KOPT-K1 (cell line): Measurements from ENCODE around the gene GRIK1.

ENCODE experiments used
- H3K27ac ChIP-seq: fragments of 200-600 bp; sonication (generic); 2 replicates; pipeline ENCODE4 v1.5.1; 2016; ENCODE audit warnings: antibody characterized with exemption, mild to moderate bottlenecking, low read depth, low read length; ENCODE audit not compliant: poor library complexity, severe bottlenecking
- H3K36me3 ChIP-seq: fragments of 200-600 bp; sonication (generic); 2 replicates; pipeline ENCODE4 v1.5.1; 2017; ENCODE audit warnings: antibody characterized with exemption, mild to moderate bottlenecking, low read length, moderate library complexity; ENCODE audit not compliant: insufficient read depth
- H3K9me3 ChIP-seq: fragments of 200-600 bp; sonication (generic); 2 replicates; pipeline ENCODE4 v1.5.1; 2017; ENCODE audit warnings: antibody characterized with exemption, low read length, mild to moderate bottlenecking; ENCODE audit not compliant: insufficient read depth, poor library complexity, severe bottlenecking

Gene GRIK1

DNA sequence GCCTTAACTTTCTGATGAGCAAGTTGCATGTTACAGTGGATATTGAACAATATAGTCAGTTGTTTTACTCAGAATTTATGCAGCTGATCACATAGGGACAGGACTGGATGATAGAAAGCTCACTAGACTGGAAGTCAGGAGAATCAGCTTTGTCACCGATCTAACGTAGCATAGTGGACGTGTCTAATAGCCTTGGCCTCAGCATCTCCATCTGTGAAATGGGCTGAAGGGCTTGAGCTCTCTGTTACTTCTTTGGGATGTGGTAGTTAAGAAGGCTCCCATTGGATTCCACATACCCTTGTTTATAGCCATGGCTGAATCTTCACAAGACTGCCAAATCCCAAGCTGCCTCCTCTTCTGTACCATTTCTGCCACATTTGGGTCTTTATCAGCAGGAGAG lies 190.6 kb downstream of the GRIK1 start:
- H3K36me3 ChIP-seq: no peaks in the 10 kb centered on the region
- H3K27ac ChIP-seq: no peak overlapping the region
- no peaks in the 10 kb centered on the region for H3K9me3 ChIP-seq

DNA sequence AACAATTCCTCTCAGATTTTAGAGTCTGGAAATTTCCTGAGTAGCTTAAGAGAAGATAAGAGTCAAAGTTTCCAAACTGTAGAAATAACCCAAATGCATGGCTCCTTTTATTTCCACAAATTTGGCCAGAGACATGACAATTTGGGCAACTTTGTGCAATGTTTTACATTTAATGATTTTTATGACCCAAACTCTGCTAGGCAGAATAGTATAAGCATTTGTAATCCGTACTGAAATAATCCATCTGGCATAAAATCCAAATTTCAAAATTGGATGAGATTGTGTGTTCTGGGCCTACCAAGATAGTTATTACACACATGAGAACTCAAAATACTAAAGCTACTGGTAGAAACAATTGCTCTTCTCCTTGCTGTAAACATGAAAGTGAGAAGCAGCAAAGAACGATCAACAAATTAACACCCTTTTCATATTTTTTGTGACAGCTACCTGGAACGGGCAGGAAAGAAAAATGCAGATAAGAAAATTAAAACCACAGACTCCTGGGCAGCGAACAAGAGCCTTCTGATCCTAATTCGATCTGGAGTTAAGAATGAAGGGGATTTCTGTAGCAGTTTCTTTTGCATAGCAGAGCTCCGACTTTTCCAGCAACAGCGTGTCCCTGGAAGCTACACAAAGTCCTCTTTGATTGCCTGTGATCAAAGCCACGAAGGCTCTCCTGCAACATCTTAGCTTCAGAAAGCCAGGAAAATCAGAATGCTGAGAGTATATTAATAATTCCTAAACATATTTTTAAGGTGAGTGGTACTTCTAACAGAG lies 191.2 kb downstream of the GRIK1 start:
- no peaks in the 10 kb centered on the region for H3K36me3 ChIP-seq
- no peaks in the 10 kb centered on the region for H3K9me3 ChIP-seq
- H3K27ac ChIP-seq: no peak overlapping the region

GRCh38 chr21:29741761-29742160 lies 198.0 kb downstream of the GRIK1 start:
- H3K36me3 ChIP-seq: no peaks in the 10 kb centered on the region
- no peak overlapping the region for H3K27ac ChIP-seq
- H3K9me3 ChIP-seq: no peaks in the 10 kb centered on the region

- Histone ChIP-seq H3K36me3 (no peaks in the 10 kb centered on the region), H3K9me3 (no peaks in the 10 kb centered on the region), H3K27ac (no peak overlapping the region)
Measured at GRCh38 chr21:29739176-29739575, 200.6 kb downstream of the GRIK1 start.

- H3K36me3 ChIP-seq: no peaks in the 10 kb centered on the region
- no peak overlapping the region for H3K27ac ChIP-seq
- H3K9me3 ChIP-seq: no peaks in the 10 kb centered on the region
Measured at GRCh38 chr21:29738730-29739129, 201.1 kb downstream of the GRIK1 start.

DNA sequence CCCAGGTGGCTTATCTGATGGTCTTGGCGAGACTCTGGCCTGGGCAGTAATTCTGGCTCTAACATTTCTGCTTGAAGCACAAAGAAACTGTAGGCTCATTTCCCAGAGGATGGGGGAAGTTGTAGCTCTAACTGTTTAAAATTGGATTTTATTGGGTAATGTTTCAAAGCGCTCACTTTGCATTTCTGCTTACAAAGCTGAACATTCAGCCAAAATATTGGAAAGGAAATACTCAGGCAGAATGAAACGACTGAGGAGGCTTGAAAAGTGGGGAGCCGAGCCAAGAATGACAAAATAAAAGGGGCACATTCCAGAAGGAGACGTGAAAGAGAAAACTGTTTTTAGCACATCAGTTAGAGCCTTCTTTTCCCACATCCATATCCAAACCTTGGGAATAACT lies 202.6 kb downstream of the GRIK1 start:
- Histone ChIP-seq H3K9me3 (no peaks in the 10 kb centered on the region), H3K36me3 (no peaks in the 10 kb centered on the region), H3K27ac (no peak overlapping the region)

- Histone ChIP-seq H3K36me3 (no peaks in the 10 kb centered on the region), H3K9me3 (no peaks in the 10 kb centered on the region), H3K27ac (no peak overlapping the region)
Measured at GRCh38 chr21:29730281-29730680, 209.5 kb downstream of the GRIK1 start.

GRCh38 chr21:29726044-29726443 lies 213.8 kb downstream of the GRIK1 start:
- no peaks in the 10 kb centered on the region for H3K36me3 ChIP-seq
- H3K9me3 ChIP-seq: no peaks in the 10 kb centered on the region
- no peak overlapping the region for H3K27ac ChIP-seq

DNA sequence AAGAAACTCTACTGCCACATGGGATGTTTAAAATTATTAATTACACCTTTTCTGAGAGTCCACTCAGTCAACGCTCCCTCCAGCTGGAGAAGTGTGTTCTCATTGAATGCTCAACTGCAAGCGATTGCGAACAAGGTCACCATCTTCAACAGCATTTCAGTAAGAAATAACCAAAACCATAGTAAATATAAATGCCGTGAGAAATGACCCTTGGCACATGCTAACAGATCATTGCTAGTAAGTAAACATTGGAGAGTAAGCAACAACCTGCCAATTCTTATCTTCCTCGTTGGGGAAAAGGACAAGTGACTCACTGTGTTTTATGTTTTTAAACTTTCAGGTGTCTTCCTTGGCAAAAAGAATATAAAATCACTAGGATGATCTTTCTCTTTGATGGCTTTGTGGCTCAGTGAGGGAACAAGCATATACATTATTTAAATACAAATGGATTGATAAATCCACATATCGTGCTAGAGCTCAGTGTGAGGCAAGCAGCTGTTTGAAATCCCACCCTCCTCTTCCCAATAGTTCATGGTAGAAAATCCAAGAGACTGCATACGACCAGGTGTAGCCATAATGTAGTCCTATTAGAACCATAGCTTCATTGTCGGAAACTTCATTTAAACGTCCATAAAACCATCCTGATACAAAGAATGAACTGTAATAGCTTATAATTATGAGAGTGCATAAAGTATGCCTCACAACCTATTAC lies 214.6 kb downstream of the GRIK1 start:
- Histone ChIP-seq H3K36me3 (no peaks in the 10 kb centered on the region), H3K27ac (no peak overlapping the region), H3K9me3 (no peaks in the 10 kb centered on the region)

DNA sequence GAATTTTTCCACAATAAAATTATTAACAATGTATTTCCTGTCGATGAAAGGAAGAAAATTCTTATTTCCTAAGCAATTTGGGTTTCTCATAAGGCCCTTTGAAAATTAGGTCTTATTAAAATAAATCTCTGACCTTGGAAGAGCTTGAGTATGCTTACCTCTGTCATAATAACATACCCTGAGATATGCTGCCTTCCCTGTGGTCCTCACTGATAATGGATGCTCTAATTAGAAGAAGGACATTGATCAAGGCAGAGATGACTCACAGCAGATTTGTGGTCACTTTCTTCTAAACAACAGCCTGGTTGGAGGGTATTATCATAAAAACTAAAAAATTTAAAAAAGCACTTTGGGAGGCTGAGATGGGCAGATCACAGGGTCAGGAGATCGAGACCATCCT lies 217.8 kb downstream of the GRIK1 start:
- H3K27ac ChIP-seq: no peak overlapping the region
- H3K9me3 ChIP-seq: no peaks in the 10 kb centered on the region
- no peaks in the 10 kb centered on the region for H3K36me3 ChIP-seq

GRCh38 chr21:29721221-29721620 lies 218.6 kb downstream of the GRIK1 start:
- Histone ChIP-seq H3K27ac (no peak overlapping the region), H3K36me3 (no peaks in the 10 kb centered on the region), H3K9me3 (no peaks in the 10 kb centered on the region)

- Histone ChIP-seq H3K27ac (no peak overlapping the region), H3K36me3 (no peaks in the 10 kb centered on the region), H3K9me3 (no peaks in the 10 kb centered on the region)
Measured at GRCh38 chr21:29719521-29719920, 220.3 kb downstream of the GRIK1 start.

- Histone ChIP-seq H3K27ac (no peak overlapping the region), H3K9me3 (no peaks in the 10 kb centered on the region), H3K36me3 (no peaks in the 10 kb centered on the region)
Measured at GRCh38 chr21:29718081-29718815, 221.5 kb downstream of the GRIK1 start.

GRCh38 chr21:29717659-29718058 lies 222.1 kb downstream of the GRIK1 start:
- no peak overlapping the region for H3K27ac ChIP-seq
- no peaks in the 10 kb centered on the region for H3K36me3 ChIP-seq
- H3K9me3 ChIP-seq: no peaks in the 10 kb centered on the region

DNA sequence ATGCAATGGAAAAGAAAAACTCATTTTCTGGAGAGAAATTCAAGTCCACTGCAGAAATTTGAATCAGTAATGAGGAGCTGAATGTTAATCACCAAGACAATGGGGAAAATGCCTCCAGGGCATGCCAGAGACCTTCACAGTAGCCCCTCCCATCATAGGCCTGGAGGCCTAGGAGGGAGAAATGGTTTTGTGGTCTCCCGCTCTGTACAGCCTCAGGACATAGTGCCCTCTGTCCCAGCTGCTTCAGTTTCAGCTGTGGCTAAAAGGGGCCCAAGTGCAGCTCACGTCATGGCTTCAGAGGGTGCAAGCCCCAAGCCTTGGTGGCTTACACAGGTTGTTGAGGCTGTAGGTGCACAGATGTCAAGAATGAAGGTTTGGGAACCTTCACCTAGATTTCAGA lies 223.0 kb downstream of the GRIK1 start:
- Histone ChIP-seq H3K36me3 (no peaks in the 10 kb centered on the region), H3K27ac (no peak overlapping the region), H3K9me3 (no peaks in the 10 kb centered on the region)
